ENCODE results near the gene DHX30. TPM values are rescaled to one million over a fixed set of nuclear protein-coding genes. Genes with fewer than 3 reads are reported as not detected.
A peak's percentile ranks its signal among the peaks of the same experiment; 100 is the strongest.

Gene DHX30
- total RNA-seq, 1 experiment from 2014 or later: 75.7 TPM

GRCh38 chr3:47761046-47761445 lies 41.9 kb upstream of the DHX30 start:
- no peaks in the 10 kb centered on the region for H3K9me3 Mint-ChIP-seq (ENCODE audit: unreplicated experiment)
- no peaks in the 10 kb centered on the region for H3K4me1 Mint-ChIP-seq (ENCODE audit: low read depth, unreplicated experiment)
- H3K27ac Mint-ChIP-seq (ENCODE audit: unreplicated experiment): peak overlapping the region; percentile 59
- H3K4me3 ChIP-seq (ENCODE audit: low read depth, low read length): no peak overlapping the region
- no peaks in the 10 kb centered on the region for H3K27me3 ChIP-seq (replicated peaks; ENCODE audit: control insufficient read depth, insufficient read depth, low read length)
- ChIA-PET POLR2A (no interaction called here), CTCF (no interaction called here)
- H3K36me3 Mint-ChIP-seq (ENCODE audit: insufficient read depth, unreplicated experiment): peaks cover 63% of the 10 kb centered on the region
- no peaks in the 10 kb centered on the region for H3K4me1 ChIP-seq
- no peak for TF ChIP-seq CTCF (IDR thresholded peaks at IDR 0.05; ENCODE audit: insufficient read depth in 1 of 2, low read depth in 1 of 2, low read length in 1 of 2, severe bottlenecking in 1 of 2, unreplicated experiment in 1 of 2)
- intact Hi-C loops (cut with micrococcal nuclease; ENCODE audit: unreplicated experiment): no loop called here
- no peak overlapping the region for H3K4me3 Mint-ChIP-seq (ENCODE audit: unreplicated experiment)
- DNase-seq: no peak
- peaks cover 1% of the 10 kb centered on the region; the same call in 1 of the 2 replicates for H3K36me3 ChIP-seq (ENCODE audit: control insufficient read depth, insufficient read depth, low read length)
- H3K27me3 Mint-ChIP-seq (ENCODE audit: insufficient read depth, unreplicated experiment): no peaks in the 10 kb centered on the region
- no peaks in the 10 kb centered on the region for H3K9me3 ChIP-seq
- no TSS peak for BruUV-seq (replicated peaks)

GRCh38 chr3:47762233-47762632 lies 40.7 kb upstream of the DHX30 start:
- peak overlapping the region; percentile 37 for H3K27ac Mint-ChIP-seq (ENCODE audit: unreplicated experiment)
- DNase-seq: no peak
- H3K9me3 ChIP-seq: no peaks in the 10 kb centered on the region
- H3K36me3 Mint-ChIP-seq (ENCODE audit: insufficient read depth, unreplicated experiment): peaks cover 61% of the 10 kb centered on the region
- intact Hi-C loops (cut with micrococcal nuclease; ENCODE audit: unreplicated experiment): no loop called here
- no peak overlapping the region for H3K4me3 Mint-ChIP-seq (ENCODE audit: unreplicated experiment)
- TF ChIP-seq CTCF (IDR thresholded peaks at IDR 0.05; ENCODE audit: insufficient read depth in 1 of 2, low read depth in 1 of 2, low read length in 1 of 2, severe bottlenecking in 1 of 2, unreplicated experiment in 1 of 2): no peak
- BruUV-seq (replicated peaks): no TSS peak
- H3K27me3 Mint-ChIP-seq (ENCODE audit: insufficient read depth, unreplicated experiment): no peaks in the 10 kb centered on the region
- peaks cover 1% of the 10 kb centered on the region; the same call in 1 of the 2 replicates for H3K36me3 ChIP-seq (ENCODE audit: control insufficient read depth, insufficient read depth, low read length)
- H3K27me3 ChIP-seq (replicated peaks; ENCODE audit: control insufficient read depth, insufficient read depth, low read length): no peaks in the 10 kb centered on the region
- H3K4me1 ChIP-seq: no peaks in the 10 kb centered on the region
- CTCF ChIA-PET: no interaction called here
- POLR2A ChIA-PET: no interaction called here
- no peak overlapping the region for H3K4me3 ChIP-seq (ENCODE audit: low read depth, low read length)
- no peaks in the 10 kb centered on the region for H3K4me1 Mint-ChIP-seq (ENCODE audit: low read depth, unreplicated experiment)
- no peaks in the 10 kb centered on the region for H3K9me3 Mint-ChIP-seq (ENCODE audit: unreplicated experiment)

GRCh38 chr3:47766186-47766585 lies 36.8 kb upstream of the DHX30 start:
- POLR2A ChIA-PET: no interaction called here
- no peaks in the 10 kb centered on the region for H3K9me3 ChIP-seq
- H3K9me3 Mint-ChIP-seq (ENCODE audit: unreplicated experiment): no peaks in the 10 kb centered on the region
- H3K27me3 ChIP-seq (replicated peaks; ENCODE audit: control insufficient read depth, insufficient read depth, low read length): no peaks in the 10 kb centered on the region
- intact Hi-C loops (cut with micrococcal nuclease; ENCODE audit: unreplicated experiment): no loop called here
- DNase-seq: no peak
- no peaks in the 10 kb centered on the region for H3K4me1 ChIP-seq
- no peaks in the 10 kb centered on the region for H3K36me3 ChIP-seq (ENCODE audit: control insufficient read depth, insufficient read depth, low read length)
- H3K4me3 ChIP-seq (ENCODE audit: low read depth, low read length): no peak overlapping the region
- H3K27ac Mint-ChIP-seq (ENCODE audit: unreplicated experiment): no peak overlapping the region
- no peaks in the 10 kb centered on the region for H3K4me1 Mint-ChIP-seq (ENCODE audit: low read depth, unreplicated experiment)
- H3K4me3 Mint-ChIP-seq (ENCODE audit: unreplicated experiment): no peak overlapping the region
- CTCF ChIA-PET: no interaction called here
- BruUV-seq (replicated peaks): no TSS peak
- H3K27me3 Mint-ChIP-seq (ENCODE audit: insufficient read depth, unreplicated experiment): no peaks in the 10 kb centered on the region
- H3K36me3 Mint-ChIP-seq (ENCODE audit: insufficient read depth, unreplicated experiment): peaks cover 52% of the 10 kb centered on the region
- no peak for TF ChIP-seq CTCF (IDR thresholded peaks at IDR 0.05; ENCODE audit: insufficient read depth in 1 of 2, low read depth in 1 of 2, low read length in 1 of 2, severe bottlenecking in 1 of 2, unreplicated experiment in 1 of 2)

Measured in Caco-2 (cell line).